GM13977 (cell line): ENCODE data around the gene COL4A1.

ENCODE experiments used
- DNase-seq: peaks from one replicate; pipeline ENCODE4 v3.0.0; 2012; ENCODE audit warnings: low spot score
- in situ Hi-C: fragments of 300-500 bp; cut with MboI; formaldehyde crosslinking; loops from one replicate; pipeline ENCODE4 v1.12.0; 2022; ENCODE audit warnings: low sequenced_read_pairs, low pct_unique_long_range_greater_than_20kb, mixed read lengths, inconsistent platforms; ENCODE audit not compliant: unreplicated experiment
- TF ChIP-seq, protein P1 (sequence below): IDR thresholded peaks from 2 replicates; pipeline ENCODE4 v1.5.1; 2012; ENCODE audit warnings: mild to moderate bottlenecking, control low read depth; ENCODE audit not compliant: insufficient read depth; ENCODE audit errors: extremely low read depth, missing control alignments

The COL4A1 gene

DNA sequence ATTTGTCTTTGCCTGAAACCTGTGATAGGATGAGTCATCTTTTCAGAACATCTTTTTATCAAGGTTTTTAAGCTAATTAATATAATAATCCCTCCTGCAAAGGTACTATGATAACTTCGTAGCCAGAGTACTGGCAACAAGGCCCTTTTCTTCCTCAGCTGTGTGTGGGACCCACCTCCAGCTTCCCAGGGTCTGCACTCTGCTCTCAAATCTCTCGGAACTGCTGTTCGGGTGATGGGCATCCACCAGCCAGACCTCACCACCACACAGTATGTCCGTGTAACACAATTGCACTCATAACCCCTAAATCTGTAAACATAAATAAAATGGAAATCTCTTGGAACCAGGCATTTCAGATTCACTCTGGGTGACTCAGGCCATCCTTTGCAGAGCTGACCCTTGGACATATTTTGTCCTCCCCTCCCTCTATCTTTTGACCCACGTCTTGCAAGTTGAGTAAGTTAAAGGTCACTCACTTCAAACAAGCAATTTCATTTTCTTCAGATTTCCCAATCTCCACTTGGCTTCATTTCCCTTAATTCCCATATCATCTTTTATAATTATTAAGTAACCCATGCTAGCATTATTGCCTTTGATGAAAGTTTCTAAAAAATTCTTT is 29.5 kb downstream of the COL4A1 start:
- in situ Hi-C loops, result no loop called here
- TF ChIP-seq, protein P1, sequence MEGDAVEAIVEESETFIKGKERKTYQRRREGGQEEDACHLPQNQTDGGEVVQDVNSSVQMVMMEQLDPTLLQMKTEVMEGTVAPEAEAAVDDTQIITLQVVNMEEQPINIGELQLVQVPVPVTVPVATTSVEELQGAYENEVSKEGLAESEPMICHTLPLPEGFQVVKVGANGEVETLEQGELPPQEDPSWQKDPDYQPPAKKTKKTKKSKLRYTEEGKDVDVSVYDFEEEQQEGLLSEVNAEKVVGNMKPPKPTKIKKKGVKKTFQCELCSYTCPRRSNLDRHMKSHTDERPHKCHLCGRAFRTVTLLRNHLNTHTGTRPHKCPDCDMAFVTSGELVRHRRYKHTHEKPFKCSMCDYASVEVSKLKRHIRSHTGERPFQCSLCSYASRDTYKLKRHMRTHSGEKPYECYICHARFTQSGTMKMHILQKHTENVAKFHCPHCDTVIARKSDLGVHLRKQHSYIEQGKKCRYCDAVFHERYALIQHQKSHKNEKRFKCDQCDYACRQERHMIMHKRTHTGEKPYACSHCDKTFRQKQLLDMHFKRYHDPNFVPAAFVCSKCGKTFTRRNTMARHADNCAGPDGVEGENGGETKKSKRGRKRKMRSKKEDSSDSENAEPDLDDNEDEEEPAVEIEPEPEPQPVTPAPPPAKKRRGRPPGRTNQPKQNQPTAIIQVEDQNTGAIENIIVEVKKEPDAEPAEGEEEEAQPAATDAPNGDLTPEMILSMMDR, result no peak
- no peak for DNase-seq

DNA sequence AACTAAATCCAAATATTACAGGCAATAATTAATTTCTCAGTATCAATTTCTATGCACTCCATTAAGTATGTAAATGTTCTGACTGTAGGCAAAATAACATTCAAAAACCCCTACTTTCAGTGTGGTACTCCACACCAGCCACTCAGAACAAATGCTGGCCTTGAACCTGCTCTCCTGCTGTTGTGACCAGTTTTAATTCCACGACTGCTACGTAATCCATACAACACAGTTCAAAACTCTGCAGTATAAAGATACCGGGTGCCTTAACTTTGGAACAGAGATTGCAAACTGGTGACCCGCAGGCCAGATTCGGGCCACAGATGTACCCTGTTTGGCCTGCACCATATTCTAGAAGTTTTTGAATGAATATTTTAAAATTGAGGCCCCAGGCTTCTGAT is 30.4 kb downstream of the COL4A1 start:
- DNase-seq, result no peak
- in situ Hi-C loops, result no loop called here
- TF ChIP-seq, protein P1, result no peak

DNA sequence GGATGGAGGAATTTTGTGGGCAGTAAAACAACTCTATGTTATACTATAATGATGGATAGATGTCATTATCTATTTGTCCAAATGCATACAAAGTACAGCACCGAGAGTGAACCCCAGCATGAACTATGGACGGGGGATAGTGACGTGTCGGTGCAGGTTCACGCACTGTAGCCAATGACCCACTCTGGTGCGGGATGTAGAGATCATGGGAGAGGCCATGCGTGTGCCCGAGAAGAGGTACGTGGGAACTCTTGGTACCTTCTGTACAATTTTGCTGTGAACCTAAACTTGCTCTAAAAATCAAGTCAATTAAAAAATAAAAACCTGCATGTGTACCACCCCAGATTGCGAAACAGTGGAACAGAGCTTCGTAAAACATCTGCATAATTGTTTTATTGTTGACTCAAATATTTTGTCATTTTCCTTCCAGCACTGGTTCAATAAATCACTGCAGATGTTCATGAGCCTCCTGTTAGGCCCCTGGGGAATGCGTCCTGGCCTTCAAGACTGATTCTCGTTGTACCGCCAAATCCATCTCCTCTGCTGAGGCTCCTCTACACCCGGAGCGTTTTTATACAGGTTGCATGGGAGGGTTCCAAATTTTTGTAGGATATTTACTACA is 30.9 kb downstream of the COL4A1 start:
- no peak for DNase-seq
- in situ Hi-C loops, result no loop called here
- TF ChIP-seq, protein P1, result no peak

DNA sequence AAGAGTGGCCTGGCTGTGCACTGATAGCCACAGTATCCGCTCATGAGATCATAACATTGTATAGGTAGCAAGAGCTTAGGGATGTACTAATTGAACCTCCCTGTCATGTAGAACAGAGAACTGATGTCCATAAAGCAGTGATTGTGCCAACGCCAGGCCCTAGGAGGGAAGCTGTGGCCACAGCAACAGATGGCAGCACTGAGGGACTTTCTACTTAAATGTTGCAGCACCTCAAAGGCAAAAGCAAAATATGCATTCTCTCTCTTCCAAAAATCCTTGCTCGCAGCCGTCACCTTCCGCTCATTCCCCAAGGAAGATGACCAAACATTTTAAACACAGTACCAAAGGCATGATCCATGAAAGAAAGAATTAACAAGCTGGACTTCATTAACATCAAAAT is 32.3 kb downstream of the COL4A1 start:
- DNase-seq, result no peak
- in situ Hi-C loops, result no loop called here

DNA sequence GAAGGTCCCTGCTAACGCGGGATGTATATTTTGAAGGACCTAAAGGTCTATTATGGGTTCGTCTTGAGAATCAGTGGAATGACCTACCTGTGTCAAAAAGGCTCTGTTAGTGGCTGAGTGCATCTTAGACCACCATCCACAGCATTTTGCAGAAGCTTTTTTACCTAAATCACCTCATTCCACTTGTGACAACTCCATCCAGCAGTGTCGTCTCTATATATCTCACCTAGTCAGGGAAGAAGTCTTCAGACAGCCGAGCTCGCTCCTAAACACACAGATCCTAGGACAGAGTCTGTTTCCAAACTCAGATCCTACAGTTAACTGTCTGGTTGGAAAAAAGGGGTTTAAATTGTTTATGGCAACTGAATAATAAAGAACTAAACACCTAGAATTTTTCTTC is 33.7 kb downstream of the COL4A1 start:
- DNase-seq, result no peak
- in situ Hi-C loops, result no loop called here
- TF ChIP-seq, protein P1, result no peak

More for the DNA sequence above, 32.3 kb downstream of the COL4A1 start:
- TF ChIP-seq, protein P1, result no peak

DNA sequence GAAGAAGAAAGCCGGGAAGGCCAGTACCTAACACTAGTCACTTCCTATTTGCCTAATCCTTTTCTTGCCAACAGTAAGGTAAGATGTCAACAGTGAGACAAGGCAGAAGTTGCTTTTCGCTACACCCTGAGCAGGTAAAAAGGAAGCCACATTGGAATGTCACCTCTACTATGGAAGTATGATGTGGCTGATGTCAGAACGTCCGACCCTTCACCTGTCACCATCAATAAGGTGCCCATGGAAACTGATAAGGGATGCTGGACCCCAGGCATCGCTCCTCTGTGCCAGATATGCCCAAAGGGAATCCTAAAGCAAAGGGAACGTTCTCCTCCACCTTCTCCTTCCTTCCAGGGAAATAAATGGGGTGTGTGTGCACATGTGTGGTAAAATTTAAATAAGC is 34.3 kb downstream of the COL4A1 start:
- DNase-seq, result no peak
- in situ Hi-C loops, result no loop called here
- TF ChIP-seq, protein P1, result no peak

DNA sequence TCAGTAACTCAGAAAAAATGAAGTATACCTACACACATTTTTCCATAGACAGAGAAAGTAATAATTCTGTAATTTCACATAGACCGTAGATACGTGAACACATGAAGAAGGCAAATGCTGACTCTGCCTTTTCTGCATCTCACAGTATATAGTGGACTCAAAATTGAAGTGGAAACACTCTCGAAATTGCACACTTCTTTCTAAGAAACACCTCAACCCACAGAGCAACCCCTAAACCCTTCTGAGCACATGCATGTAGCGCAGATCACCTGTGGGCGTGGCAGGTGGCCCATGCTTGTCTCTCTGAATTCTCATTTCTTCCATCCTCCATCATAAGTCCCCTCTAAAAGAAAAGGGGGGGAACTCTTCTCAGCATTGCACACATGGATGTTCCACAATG is 34.7 kb downstream of the COL4A1 start:
- TF ChIP-seq, protein P1, result no peak
- in situ Hi-C loops, result no loop called here
- no peak for DNase-seq
